Astrocyte of the cerebellum (primary cell): ENCODE data around the gene ABCA1.

ENCODE experiments used
- DNase-seq: peaks from one replicate; pipeline ENCODE4 v3.0.0-alpha.2; 2011; ENCODE audit warnings: low read depth
- H3K4me3 ChIP-seq: 2 replicates; pipeline ENCODE4 v1.5.1; 2011; ENCODE audit warnings: mild to moderate bottlenecking, low read depth, low read length, moderate library complexity
- in situ Hi-C: cut with HindIII; loops from 2 replicates; pipeline ENCODE4 v1.10.0; 2017; ENCODE audit warnings: low sequenced_read_pairs
- TF ChIP-seq, protein P1 (sequence below): IDR thresholded peaks from 2 replicates; pipeline ENCODE4 v1.5.1; 2012; ENCODE audit warnings: low read length, low read depth, moderate library complexity, mild to moderate bottlenecking; ENCODE audit errors: missing control alignments

Gene ABCA1

DNA sequence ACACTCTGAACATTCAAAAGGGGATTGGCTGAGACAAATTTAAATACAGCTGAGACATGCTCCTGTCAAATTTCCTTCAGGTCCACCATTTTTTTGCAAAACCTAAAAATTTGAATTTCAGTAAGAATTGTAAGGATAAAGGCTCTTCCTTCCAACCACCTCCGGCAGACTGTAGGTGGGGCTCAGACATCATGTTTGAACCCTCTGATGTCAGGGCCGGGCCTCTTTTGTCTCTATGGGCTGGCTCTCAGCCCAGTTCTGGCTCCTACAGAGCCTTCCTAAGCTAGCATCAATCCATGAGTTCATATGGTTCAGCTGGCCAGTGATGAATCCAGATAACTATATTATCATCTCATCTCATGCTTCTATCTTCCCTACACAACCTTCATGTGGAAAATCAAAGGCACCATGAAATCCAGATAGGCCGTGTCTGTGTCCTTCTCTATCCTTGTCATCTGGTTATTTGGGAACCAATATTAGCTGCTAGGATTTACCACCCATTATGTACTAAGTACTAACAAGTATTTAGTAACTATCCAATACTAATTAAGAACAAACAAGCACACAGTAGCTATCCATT is 119.8 kb downstream of the ABCA1 start:
- in situ Hi-C loops, result no loop called here
- peak; percentile 44 for DNase-seq
- TF ChIP-seq, protein P1, sequence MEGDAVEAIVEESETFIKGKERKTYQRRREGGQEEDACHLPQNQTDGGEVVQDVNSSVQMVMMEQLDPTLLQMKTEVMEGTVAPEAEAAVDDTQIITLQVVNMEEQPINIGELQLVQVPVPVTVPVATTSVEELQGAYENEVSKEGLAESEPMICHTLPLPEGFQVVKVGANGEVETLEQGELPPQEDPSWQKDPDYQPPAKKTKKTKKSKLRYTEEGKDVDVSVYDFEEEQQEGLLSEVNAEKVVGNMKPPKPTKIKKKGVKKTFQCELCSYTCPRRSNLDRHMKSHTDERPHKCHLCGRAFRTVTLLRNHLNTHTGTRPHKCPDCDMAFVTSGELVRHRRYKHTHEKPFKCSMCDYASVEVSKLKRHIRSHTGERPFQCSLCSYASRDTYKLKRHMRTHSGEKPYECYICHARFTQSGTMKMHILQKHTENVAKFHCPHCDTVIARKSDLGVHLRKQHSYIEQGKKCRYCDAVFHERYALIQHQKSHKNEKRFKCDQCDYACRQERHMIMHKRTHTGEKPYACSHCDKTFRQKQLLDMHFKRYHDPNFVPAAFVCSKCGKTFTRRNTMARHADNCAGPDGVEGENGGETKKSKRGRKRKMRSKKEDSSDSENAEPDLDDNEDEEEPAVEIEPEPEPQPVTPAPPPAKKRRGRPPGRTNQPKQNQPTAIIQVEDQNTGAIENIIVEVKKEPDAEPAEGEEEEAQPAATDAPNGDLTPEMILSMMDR, result peak; percentile 51
- H3K4me3 ChIP-seq, result no peak overlapping the region

DNA sequence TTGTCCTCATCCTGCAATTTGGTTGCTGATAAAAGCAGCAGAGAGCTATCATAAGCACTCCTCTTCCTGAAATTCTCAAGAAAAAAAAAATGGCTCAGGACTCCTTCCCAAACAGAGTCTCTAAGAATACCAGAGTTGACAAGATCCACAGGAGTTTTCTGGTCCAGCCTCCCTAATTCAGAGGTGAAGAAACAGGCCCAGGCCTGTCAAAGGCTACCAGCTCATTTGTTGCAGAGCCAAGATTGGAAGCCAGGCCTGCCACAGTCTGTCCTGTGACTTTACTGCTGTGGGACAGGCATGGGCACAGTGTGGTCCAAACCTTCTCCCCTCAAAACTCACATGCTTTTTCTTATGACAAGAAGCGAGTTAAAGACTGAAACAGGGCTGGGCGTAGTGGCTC is 122.5 kb downstream of the ABCA1 start:
- TF ChIP-seq, protein P1, result no peak
- in situ Hi-C loops, result no loop called here
- H3K4me3 ChIP-seq, result no peak overlapping the region
- DNase-seq, result no peak

DNA sequence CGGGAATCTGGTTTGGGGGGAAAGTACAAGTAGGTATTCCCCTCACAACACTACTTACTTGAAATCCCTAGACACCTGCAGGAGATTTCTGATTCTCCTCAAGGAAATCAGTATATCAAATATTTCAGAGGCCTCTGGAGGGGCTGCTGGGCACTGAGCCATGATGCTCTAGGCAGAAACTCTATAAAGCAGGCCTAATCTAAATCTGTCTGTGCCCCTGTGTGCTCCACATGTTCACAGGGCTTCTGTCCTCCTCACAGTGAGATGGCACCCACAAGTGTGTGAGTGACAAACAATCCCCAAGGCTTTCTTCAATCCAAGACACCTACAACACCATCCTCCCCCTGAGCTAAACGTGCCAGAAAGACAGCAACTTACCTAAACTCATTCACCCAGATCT is 125.0 kb downstream of the ABCA1 start:
- TF ChIP-seq, protein P1, result no peak
- no peak overlapping the region for H3K4me3 ChIP-seq
- no peak for DNase-seq
- in situ Hi-C loops, result no loop called here

DNA sequence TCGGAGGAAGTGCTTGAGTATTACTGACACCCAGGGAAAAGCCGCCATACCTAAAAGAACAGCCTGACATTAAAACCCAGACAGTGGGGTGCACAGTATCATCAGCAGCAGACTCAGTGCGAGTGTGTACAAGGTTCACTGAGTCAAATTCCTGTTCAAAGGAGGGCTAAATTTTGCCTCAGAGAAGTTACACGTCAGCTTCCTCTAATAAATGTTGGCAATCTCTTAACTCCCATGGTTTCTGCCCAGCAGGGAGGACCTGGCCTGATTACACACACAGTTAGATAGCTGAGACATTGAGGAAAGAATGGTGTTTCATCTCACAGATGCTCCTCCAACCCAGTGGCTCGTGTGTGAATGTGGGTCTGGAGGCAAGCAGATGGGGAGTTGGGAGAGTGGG is 125.8 kb downstream of the ABCA1 start:
- DNase-seq, result peak; percentile 86
- in situ Hi-C loops, result no loop called here
- TF ChIP-seq, protein P1, result no peak
- no peak overlapping the region for H3K4me3 ChIP-seq

DNA sequence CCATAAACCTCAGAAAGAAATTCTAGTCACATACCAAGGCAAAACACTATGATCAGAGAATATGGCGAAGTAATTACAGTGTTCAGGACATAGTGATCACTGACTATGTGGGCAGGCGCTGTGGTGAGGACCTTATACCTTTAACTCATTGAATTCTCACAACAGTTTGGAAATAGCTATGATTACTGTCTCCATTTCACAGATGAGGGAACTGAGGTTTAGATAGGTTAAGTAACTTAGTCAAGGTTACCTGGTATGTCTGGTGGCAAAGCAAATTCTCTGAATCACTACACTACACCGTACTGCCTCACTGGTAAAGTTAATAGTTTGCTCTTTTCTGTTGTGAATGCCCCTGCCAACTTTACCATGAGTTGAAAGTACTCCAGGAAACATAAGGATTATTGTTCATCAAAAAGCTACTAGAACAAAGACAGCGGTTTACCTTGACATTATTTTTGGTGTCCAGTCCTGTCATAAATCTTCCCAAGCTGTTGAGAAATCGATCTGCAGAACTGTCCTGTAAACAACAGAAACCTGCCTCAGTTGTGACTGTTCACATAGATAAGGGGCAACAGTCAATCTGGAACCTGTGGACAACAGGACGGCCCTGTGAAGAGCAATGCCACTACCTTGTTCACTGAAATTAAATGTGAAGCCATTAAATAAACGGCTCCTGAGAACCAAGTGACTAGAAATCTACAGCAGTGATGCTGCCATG is 127.7 kb downstream of the ABCA1 start:
- DNase-seq, result no peak
- TF ChIP-seq, protein P1, result no peak
- in situ Hi-C loops, result no loop called here
- no peak overlapping the region for H3K4me3 ChIP-seq

DNA sequence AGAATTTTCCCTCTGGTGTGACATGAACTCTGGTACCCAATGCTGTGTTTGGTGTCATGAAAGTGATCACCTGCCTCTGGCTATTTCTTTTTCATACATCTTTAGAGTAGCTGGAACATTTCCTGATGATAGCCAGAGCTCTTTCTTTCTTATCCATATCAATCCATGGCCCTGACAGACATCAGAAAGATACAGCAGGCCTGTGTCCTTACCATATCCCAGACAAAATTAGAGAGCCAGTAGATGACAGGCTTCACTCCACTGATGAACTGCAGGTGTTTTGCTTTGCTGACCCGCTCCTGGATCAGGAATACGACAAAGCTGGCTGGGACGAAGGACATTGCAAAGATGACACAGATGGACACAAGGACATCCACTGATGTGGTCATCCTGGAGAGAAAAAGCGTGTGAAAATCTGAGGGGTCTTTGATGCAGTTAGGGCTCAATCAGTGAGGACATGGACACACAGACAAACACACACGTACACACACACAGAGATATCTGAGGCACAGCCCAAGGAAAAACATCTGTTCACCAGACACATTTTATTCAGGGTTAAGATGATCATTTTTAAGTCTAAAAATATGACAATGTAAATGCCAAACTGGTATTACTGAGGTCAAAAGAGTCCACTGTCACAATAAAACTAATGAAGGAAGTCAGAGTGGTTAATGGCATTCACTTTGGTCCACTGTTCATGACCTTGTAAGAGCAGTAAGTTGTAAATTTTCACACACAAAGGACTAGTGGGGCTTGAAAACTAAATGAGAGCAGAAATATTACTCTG is 129.6 kb downstream of the ABCA1 start:
- DNase-seq, result no peak
- TF ChIP-seq, protein P1, result no peak
- in situ Hi-C loops, result no loop called here

More for the DNA sequence above, 129.6 kb downstream of the ABCA1 start:
- H3K4me3 ChIP-seq, result no peak overlapping the region
